ENCODE measurements around the gene INSRR. TPM values are rescaled to one million over a fixed set of nuclear protein-coding genes. Genes with fewer than 3 reads are reported as not detected.

The INSRR gene
- total RNA-seq, 1 experiment from 2014 or later = not detected

DNA sequence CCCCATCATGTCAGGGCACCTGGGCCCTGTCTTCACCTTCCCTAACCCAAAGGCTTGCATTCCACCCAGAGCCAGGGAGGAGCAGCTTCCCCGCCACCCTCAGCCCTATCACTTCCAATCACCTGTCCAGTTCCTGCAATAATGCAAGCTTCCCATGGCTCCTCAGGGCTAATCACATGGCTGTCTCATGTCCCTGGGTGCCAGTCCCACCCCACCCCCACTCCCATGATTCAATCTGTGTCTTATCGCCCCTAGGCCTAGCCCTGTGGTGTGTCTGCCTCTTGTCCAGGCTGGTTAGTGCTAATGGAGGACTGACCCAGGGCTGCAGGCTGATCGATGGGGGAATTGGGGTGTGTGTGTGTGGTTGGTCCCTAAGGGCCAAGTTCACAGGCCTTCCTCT is 23.6 kb upstream of the INSRR start:
- Histone ChIP-seq H3K4me1 (replicated peaks; ENCODE audit: insufficient read depth) (no peaks in the 10 kb centered on the region), H3K27me3 (ENCODE audit: insufficient read depth, low read depth) (peaks cover 60% of the 10 kb centered on the region), H3K9me3 (ENCODE audit: insufficient read depth, low read depth) (no peaks in the 10 kb centered on the region), H2AFZ (no peak overlapping the region), H4K20me1 (ENCODE audit: insufficient read depth) (no peaks in the 10 kb centered on the region), H3K9me2 (ENCODE audit: insufficient read depth) (no peaks in the 10 kb centered on the region), H3K4me3 (no peak overlapping the region), H3K27ac (no peak overlapping the region), H3F3A (ENCODE audit: insufficient read depth, low read depth) (no peaks in the 10 kb centered on the region), H3K36me3 (ENCODE audit: low read depth) (no peaks in the 10 kb centered on the region), H3K4me2 (no peak overlapping the region), H3K79me2 (ENCODE audit: low read depth) (no peaks in the 10 kb centered on the region)
- TF ChIP-seq, protein P1, sequence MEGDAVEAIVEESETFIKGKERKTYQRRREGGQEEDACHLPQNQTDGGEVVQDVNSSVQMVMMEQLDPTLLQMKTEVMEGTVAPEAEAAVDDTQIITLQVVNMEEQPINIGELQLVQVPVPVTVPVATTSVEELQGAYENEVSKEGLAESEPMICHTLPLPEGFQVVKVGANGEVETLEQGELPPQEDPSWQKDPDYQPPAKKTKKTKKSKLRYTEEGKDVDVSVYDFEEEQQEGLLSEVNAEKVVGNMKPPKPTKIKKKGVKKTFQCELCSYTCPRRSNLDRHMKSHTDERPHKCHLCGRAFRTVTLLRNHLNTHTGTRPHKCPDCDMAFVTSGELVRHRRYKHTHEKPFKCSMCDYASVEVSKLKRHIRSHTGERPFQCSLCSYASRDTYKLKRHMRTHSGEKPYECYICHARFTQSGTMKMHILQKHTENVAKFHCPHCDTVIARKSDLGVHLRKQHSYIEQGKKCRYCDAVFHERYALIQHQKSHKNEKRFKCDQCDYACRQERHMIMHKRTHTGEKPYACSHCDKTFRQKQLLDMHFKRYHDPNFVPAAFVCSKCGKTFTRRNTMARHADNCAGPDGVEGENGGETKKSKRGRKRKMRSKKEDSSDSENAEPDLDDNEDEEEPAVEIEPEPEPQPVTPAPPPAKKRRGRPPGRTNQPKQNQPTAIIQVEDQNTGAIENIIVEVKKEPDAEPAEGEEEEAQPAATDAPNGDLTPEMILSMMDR (conservative IDR thresholded peaks at IDR 0.05) = no peak
- no peak for TF ChIP-seq EZH2 (IDR thresholded peaks at IDR 0.05; ENCODE audit: low read depth)
- no TSS peak for BruUV-seq (replicated peaks)
- ChIA-PET CTCF (no interaction called here), POLR2A (ENCODE audit: unreplicated experiment) (interaction anchor here (0.6 kb wide), 1 partner anchor 216 kb away, joined by 5 read pairs; no protein-coding TSS in a partner anchor)
- intact Hi-C loops (cut with micrococcal nuclease; ENCODE audit: unreplicated experiment) = no loop called here
- DNase-seq = no peak

DNA sequence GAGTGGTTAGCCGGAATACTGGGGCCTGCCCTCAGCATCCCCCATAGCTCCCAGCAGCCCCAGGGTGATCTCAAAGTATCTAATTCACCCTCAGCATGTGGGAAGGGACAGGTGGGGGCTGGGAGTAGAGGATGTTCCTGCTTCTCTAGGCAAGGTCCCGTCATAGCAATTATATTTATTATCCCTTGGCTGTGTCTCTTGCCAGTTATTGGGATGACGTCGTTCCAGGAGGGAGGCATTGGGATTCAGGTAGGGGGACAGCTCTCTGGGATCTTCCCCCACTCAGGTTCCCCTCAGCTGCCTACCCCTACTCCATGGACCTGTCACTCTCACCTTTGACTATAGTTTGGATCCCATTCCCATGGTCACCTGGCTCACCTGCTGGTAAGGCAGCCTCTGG is 22.7 kb upstream of the INSRR start:
- no peaks in the 10 kb centered on the region for H3F3A ChIP-seq (ENCODE audit: insufficient read depth, low read depth)
- BruUV-seq (replicated peaks) = no TSS peak
- H2AFZ ChIP-seq = no peak overlapping the region
- H3K4me2 ChIP-seq = no peak overlapping the region
- no peak overlapping the region for H3K27ac ChIP-seq
- CTCF ChIA-PET = no interaction called here
- H4K20me1 ChIP-seq (ENCODE audit: insufficient read depth) = no peaks in the 10 kb centered on the region
- POLR2A ChIA-PET (ENCODE audit: unreplicated experiment) = no interaction called here
- H3K9me2 ChIP-seq (ENCODE audit: insufficient read depth) = no peaks in the 10 kb centered on the region
- no peaks in the 10 kb centered on the region for H3K4me1 ChIP-seq (replicated peaks; ENCODE audit: insufficient read depth)
- H3K79me2 ChIP-seq (ENCODE audit: low read depth) = no peaks in the 10 kb centered on the region
- peaks cover 62% of the 10 kb centered on the region for H3K27me3 ChIP-seq (ENCODE audit: insufficient read depth, low read depth)
- no peaks in the 10 kb centered on the region for H3K36me3 ChIP-seq (ENCODE audit: low read depth)
- DNase-seq = no peak
- no peaks in the 10 kb centered on the region for H3K9me3 ChIP-seq (ENCODE audit: insufficient read depth, low read depth)
- TF ChIP-seq, protein P1 (conservative IDR thresholded peaks at IDR 0.05) = no peak
- TF ChIP-seq EZH2 (IDR thresholded peaks at IDR 0.05; ENCODE audit: low read depth) = no peak
- intact Hi-C loops (cut with micrococcal nuclease; ENCODE audit: unreplicated experiment) = no loop called here
- no peak overlapping the region for H3K4me3 ChIP-seq

DNA sequence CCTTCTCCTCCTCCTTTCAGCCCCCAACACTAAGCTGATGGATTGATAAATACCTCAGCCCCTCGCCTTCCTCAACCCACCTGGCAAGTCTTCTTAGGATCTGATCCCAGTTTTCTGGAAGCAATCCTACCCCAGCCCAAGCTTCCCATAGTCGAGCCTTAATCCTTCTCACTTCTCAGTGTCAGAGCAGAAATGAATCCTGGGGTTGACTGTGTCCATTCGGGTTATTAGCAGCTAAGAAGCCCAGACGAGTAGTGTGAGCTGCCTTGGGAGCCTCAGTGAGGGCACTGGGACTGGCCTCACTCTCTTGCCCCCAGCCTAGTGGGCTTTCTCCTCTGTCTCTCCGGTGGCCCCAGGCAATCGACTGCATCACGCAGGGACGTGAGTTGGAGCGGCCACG is 22.2 kb upstream of the INSRR start:
- H4K20me1 ChIP-seq (ENCODE audit: insufficient read depth) = no peaks in the 10 kb centered on the region

More for the DNA sequence above, 22.2 kb upstream of the INSRR start:
- Histone ChIP-seq H3K4me2 (no peak overlapping the region), H3K27me3 (ENCODE audit: insufficient read depth, low read depth) (peaks cover 62% of the 10 kb centered on the region), H3K27ac (no peak overlapping the region), H3K4me1 (replicated peaks; ENCODE audit: insufficient read depth) (no peaks in the 10 kb centered on the region), H3F3A (ENCODE audit: insufficient read depth, low read depth) (no peaks in the 10 kb centered on the region), H3K36me3 (ENCODE audit: low read depth) (no peaks in the 10 kb centered on the region), H2AFZ (no peak overlapping the region), H3K9me2 (ENCODE audit: insufficient read depth) (no peaks in the 10 kb centered on the region), H3K9me3 (ENCODE audit: insufficient read depth, low read depth) (no peaks in the 10 kb centered on the region), H3K79me2 (ENCODE audit: low read depth) (no peaks in the 10 kb centered on the region), H3K4me3 (no peak overlapping the region)
- TF ChIP-seq, protein P1 (conservative IDR thresholded peaks at IDR 0.05) = no peak
- no peak for TF ChIP-seq EZH2 (IDR thresholded peaks at IDR 0.05; ENCODE audit: low read depth)
- ChIA-PET POLR2A (ENCODE audit: unreplicated experiment) (interaction anchor here (0.6 kb wide), 1 partner anchor 245 kb away, joined by 8 read pairs; no protein-coding TSS in a partner anchor), CTCF (no interaction called here)
- BruUV-seq (replicated peaks) = no TSS peak
- no peak for DNase-seq
- intact Hi-C loops (cut with micrococcal nuclease; ENCODE audit: unreplicated experiment) = no loop called here

Measured in PC-9 (cell line).